Renal cortical epithelial cell (primary cell): ENCODE data around the gene IRAG1. TPM values are rescaled to one million over a fixed set of nuclear protein-coding genes. Genes with fewer than 3 reads are reported as not detected.
"Not testable (repeated sequence)": the region's sequence is repeated elsewhere in the genome, so short reads cannot be mapped to it uniquely, and the experiment has no call there.

Experiments
- DNase-seq: peaks from one replicate; pipeline ENCODE4 v3.0.0-alpha.2; 2011; ENCODE audit warnings: low read depth
- total RNA-seq: library from RNA; depleted of rRNA; stranded (reverse); fragments of >200 nt; gene quantifications from 2 replicates; pipeline ENCODE4 v1.2.3, GENCODE V29; 2014

IRAG1 gene
- total RNA-seq, 1 donor from 2014 or later, result 0.15 TPM

- peak; percentile 68 for DNase-seq
These were observed 8.4 kb upstream of the IRAG1 start for GRCh38 chr11:10701982-10702381.

- no peak for DNase-seq
These were observed 5.5 kb upstream of the IRAG1 start for GRCh38 chr11:10699072-10699471.

GRCh38 chr11:10697323-10697620 lies 3.7 kb upstream of the IRAG1 start:
- DNase-seq, result no peak

- DNase-seq, result no peak
These were observed 3.1 kb upstream of the IRAG1 start for GRCh38 chr11:10696468-10697322.

- no peak for DNase-seq
These were observed 2.3 kb upstream of the IRAG1 start for GRCh38 chr11:10695833-10696232.

GRCh38 chr11:10694486-10695239 lies 1.1 kb upstream of the IRAG1 start:
- DNase-seq, result no peak

- DNase-seq, result no peak
These were observed 932 bp downstream of the IRAG1 start for GRCh38 chr11:10692531-10693115.

GRCh38 chr11:10688401-10688800 lies 5.2 kb downstream of the IRAG1 start:
- peak; percentile 76 for DNase-seq

- no peak for DNase-seq
These were observed 7.2 kb downstream of the IRAG1 start for GRCh38 chr11:10686311-10686710.

GRCh38 chr11:10683429-10683828 lies 10.1 kb downstream of the IRAG1 start:
- no peak for DNase-seq

- peak; percentile 25 for DNase-seq
These were observed 12.5 kb downstream of the IRAG1 start for GRCh38 chr11:10680956-10681487.

- not testable (repeated sequence) for DNase-seq
These were observed 13.3 kb downstream of the IRAG1 start for GRCh38 chr11:10680279-10680678.

GRCh38 chr11:10679644-10680043 lies 13.9 kb downstream of the IRAG1 start:
- no peak for DNase-seq

- no peak for DNase-seq
These were observed 15.5 kb downstream of the IRAG1 start for GRCh38 chr11:10678101-10678500.

- no peak for DNase-seq
These were observed 16.6 kb downstream of the IRAG1 start for GRCh38 chr11:10676919-10677318.

- DNase-seq, result no peak
These were observed 18.6 kb downstream of the IRAG1 start for GRCh38 chr11:10674911-10675440.

GRCh38 chr11:10674440-10674855 lies 19.1 kb downstream of the IRAG1 start:
- DNase-seq, result no peak

GRCh38 chr11:10673501-10674062 lies 20.0 kb downstream of the IRAG1 start:
- no peak for DNase-seq

- DNase-seq, result no peak
These were observed 23.5 kb downstream of the IRAG1 start for GRCh38 chr11:10670099-10670498.

- DNase-seq, result no peak
These were observed 24.1 kb downstream of the IRAG1 start for GRCh38 chr11:10669258-10670033.

- DNase-seq, result peak; percentile 51
These were observed 26.1 kb downstream of the IRAG1 start for GRCh38 chr11:10667521-10667885.
